Stimulated activated CD8-positive, alpha-beta memory T cell treated with anti-CD3 and anti-CD28 coated beads, Interleukin-12 subunit alpha, Interleukin-12 subunit beta, amount 100 ng/mL, for 4 hours (primary cell): Measurements from ENCODE around the gene LRCH3.
A peak's percentile ranks its signal among the peaks of the same experiment; 100 is the strongest.
"Not testable (repeated sequence)": the region's sequence is repeated elsewhere in the genome, so short reads cannot be mapped to it uniquely, and the experiment has no call there.

Source experiments
- DNase-seq: peaks from one replicate; pipeline ENCODE4 v3.0.0-alpha.2; 2020; ENCODE audit warnings: low read depth

LRCH3 gene

DNA sequence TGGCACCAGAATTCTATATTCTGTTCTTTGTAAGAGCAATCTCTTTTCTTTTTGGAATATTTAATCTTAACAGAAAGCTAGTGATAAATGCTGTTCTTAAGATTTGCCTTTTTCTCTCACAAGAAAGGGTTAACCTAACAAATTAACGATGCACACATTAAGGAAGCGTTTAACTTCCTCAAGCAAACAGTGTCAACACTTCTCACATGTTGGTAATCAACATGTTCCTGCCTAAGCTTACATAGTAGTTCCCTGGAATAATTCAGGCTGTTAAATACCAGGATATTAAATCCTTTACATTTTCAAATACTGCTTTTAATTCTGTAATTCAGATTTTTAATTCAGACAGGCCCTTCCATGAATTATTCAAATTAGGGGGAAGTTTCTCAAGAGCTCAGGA lies 91.5 kb downstream of the LRCH3 start:
- no peak for DNase-seq

DNA sequence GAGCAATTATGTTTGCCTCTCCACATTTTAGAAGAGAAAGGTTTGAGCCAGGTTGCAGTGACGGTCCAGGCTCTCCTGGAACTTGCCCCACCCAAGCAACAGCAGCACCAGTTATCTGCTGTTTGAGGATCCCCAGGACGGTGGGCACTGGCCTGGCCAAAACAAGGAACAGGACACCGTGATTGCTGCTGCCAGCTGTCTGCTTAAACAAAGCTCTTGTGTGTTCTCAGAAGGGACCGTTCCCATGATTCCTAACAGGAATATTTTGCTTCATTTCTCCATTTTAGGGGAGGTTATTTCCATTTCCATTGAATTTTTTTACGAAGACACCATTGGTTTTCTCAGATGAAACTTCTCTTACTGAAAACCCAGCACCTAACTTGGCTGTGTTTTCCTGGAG lies 92.5 kb downstream of the LRCH3 start:
- DNase-seq: no peak

DNA sequence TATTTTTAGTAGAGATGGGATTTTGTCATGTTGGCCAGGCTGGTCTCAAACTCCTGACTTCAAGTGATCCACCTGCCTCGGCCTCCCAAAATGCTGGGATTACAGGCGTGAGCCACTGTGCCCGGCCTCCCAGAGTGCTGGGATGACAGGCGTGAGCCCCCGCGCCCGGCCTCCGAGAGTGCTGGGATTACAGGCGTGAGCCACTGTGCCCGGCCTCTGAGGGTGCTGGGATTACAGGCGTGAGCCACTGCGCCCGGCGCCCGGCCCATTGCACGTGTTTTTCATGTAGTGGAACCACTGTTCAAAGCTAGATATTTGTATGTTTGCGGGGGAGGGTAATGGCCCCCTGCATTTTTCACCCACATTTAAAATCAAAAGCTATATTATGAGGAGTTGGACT lies 93.3 kb downstream of the LRCH3 start:
- not testable (repeated sequence) for DNase-seq

DNA sequence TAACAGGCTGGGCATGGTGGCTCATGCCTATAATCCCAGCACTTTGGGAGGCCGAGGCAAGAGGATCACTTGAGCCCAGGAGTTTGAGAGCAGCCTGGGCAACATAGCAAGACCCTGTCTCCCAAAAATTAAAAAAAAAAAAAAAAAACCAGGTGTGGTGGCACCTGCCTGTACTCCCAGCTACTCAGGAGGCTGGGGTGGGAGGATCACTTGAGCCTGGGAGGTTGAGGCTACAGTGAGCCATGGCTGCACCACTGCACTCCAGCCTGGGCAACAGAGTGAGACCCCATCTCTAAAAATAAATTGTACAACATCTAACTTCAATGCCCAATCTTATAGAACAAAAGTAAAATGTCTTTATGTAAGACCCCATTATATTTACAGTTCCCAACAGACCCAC lies 95.0 kb downstream of the LRCH3 start:
- DNase-seq: not testable (repeated sequence)

DNA sequence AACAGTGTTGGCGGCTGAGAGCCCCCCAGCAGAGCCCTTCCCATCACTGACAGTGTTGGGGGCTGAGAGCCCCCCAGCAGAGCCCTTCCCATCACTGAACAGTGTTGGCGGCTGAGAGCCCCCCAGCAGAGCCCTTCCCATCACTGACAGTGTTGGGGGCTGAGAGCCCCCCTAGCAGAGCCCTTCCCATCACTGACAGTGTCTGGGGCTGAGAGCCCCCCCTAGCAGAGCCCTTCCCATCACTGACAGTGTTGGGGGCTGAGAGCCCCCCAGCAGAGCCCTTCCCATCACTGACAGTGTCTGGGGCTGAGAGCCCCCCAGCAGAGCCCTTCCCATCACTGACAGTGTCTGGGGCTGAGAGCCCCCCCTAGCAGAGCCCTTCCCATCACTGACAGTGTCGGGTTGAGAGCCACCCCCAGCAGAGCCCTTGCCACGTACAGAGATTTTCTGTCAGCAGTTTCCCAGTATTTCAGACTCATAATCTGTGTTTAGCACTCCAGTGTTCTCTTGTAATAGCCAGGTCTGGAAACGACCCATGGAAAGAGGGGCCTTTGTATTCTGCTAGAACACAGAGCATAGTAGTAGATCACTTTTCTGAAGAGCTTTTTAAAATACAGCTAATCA lies 96.5 kb downstream of the LRCH3 start:
- DNase-seq: not testable (repeated sequence)

DNA sequence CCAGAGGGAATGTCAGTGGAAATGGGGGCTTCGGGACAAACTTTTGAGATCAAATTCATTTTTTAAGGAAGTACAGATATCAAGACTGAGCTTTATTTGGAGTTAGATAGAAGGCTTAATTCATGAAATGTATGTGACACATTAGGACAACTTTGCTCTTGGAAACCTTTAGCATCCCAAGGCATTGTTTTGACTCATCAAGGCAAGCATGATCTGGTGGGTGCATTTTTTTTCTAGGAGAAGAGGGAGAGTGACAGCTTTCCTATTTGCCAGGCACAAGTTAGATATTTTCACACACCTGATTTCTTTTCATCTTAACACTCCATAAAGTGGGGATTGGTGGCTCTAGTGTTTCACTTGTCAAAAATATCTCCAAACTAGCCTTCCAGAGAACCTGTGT lies 97.5 kb downstream of the LRCH3 start:
- DNase-seq: no peak

DNA sequence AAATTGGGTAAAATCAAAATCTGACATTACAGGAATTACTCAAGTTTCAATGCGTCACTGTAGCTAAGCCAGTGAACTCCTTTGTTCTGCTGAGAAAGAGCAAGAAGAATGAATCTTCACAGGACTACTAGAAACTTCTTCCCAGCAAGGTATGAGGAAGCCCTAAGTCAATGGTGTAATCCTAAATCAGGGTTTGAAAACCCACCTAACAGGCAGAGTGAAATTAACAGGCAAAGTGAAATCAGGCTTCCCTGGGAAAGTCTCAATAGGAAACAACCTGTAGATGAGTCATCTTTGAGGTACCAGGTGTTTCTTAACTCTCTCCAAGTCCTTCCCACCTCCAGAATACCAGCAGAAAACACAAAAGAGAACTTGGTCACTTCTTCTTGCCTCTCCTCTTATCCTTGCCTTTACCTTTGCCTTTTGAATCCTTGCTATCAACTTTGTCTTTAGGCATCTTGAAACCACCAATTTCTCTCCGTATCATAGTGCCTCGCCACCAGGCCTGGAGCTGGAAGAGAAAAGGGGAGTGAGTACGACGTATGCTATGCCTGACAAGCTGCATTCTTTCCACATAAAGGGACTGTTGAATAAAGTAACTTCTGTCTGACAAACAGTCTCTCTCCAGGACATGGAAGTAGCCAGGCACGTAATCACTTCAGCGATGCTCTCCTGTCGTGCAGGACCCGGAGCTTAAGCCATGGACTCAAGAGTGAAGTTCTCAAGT lies 98.3 kb downstream of the LRCH3 start:
- DNase-seq: no peak

DNA sequence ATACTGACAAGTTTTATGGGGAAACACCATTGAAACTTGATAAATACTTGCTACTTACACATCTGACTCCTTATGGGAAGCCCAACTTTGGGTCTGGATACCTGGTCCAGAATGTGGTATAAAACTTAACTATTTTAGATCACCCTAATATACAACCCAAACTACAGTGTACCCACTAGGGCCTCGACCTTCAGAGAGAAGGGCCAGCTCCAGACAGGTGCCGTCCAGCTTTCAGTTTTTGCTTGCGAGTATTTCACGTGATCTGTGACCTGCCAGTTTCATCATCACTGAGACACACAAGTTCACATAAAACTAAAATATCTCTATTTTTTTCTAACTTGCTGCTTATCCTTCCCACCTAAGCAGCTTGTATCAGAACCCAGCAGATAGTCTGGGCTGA lies 99.6 kb downstream of the LRCH3 start:
- DNase-seq: no peak

DNA sequence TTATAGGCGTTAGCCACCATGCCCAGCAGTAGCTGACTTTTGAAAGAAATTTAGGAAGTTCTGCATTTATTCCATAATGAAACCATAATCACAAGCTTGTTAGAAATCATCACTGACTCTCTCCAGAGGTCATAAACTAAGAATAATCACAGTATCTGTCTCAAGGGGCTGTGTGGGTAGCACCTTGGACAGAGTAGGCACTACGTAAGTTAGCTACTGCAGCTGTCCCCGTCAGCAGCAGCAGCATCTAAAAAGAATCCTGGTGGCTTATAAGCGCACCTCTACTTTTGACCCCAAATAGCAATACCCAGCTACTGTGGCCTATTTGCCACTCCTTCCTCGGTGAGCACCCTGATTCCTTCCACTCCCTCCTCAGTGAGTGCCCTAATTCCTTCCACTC lies 101.1 kb downstream of the LRCH3 start:
- no peak for DNase-seq

DNA sequence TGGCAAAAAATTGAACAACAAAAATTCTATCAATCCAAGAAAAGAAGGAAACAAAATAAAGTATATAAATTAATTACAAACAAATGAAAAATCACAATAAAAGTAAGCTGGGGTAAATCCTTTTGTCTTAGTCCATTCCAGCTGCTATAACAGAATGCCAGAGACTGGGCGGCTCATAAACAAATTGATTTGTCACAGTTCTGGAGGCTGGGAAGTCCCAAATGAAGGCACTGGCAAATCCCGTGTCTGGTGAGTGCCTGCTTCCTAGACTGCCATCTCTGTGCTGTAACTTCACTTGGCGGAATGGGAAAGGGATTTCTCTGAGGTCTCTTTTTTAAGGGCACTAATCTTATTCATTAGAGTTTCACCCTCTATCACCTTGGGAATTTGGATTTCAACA lies 105.4 kb downstream of the LRCH3 start:
- DNase-seq: no peak

DNA sequence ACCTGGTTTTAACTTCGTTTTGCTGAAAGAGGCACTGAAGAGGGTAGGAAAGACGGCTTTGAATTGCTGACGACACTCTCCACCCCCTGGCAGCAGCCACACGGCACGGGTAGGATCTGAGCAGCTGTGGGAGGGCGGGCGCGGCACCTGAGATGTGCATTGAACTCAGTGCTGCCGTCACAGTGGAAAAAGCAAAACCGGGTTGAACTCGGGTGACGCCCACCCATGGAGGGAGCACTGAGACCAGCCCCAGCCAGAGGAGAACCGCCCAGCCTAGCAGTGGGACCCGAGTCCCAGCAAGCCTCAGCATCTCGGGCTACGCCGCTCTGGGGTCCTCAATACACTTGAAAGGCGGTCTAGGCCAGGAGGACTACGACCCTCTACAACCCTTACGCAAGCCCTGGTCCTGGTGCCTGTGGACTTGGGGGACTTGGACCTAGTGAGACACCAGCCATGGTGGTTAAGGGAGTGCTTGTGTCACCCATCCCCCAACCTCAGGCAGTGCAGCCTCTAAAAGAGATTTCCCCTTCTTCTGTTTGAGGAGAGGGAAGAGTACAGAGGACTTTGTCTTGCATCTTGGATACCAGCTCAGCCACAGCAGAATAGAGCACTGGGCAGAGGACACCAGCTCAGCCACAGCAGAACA lies 108.9 kb downstream of the LRCH3 start:
- DNase-seq: no peak

DNA sequence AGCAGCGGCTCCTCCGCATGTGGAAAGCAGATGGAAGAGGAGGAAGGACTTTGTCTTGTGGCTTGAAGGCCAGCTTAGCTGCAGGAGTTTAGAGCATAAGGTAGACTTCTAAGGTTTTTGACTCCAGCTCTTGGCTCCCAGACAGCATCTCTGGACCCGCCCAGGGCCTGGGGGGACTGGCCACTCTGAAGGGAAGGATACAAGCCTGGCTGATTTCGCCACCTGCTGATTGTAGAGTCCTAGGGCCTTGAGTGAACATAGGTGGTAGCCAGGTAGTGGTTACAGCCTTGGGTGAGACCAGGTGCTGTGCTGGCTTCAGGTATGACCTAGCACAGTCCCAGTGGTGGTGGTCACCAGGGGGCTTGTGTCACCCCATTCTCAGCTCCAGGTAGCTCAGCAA lies 110.6 kb downstream of the LRCH3 start:
- DNase-seq: no peak

DNA sequence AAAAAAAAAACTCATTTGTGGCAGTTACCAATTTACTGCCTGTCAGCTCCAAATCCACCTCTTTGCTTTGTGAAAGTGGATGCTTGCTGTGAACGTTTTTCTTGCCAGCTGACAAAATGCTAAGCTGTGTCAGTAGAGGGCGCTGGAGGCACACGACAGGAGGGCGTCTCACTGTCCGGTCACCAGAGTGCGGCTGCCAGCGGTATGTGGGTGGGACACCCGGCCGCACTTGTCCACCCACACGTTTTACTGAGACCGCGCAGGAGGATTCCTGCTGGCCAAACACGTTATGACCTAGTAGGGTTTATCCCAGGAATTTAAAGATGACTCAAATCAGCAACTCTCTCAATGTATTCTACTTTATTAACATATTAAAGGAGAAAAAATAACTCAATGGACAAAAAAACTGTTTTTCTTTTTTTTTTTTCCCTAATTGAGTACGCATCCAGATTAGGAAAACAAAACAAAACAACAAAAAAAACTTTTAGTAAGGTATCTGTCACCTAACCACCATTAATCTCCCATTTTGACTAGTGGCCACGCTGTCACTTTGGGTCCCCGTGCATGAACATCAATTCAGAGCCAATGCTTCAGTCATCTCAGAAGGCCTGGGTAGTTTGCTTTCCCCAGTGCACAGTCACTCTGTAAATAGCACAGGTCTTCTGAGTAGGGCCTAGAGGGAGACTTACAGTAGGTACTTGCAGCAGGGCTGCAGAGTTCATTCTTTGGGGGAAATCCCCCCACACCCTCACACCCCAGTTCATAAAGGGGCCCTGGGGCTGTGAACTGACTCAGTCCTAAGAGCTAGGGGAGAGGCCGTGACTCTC lies 115.2 kb downstream of the LRCH3 start:
- peak; percentile 43 for DNase-seq

DNA sequence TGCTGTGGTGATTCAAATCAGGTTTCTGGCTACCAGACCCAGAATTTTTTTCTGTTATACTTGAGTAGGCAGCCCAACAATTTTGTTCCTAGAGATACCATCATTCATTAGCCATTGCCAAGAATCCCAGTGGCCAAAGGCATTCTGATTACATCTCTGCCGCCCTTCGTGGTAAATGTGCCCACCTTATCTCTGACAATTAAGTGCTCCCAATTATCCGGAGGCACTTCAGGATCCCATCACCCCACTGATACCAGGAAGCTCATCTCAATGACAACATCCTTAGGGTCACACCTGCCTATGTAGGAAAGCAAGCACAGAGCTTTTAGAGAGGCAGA lies 115.8 kb downstream of the LRCH3 start:
- no peak for DNase-seq

DNA sequence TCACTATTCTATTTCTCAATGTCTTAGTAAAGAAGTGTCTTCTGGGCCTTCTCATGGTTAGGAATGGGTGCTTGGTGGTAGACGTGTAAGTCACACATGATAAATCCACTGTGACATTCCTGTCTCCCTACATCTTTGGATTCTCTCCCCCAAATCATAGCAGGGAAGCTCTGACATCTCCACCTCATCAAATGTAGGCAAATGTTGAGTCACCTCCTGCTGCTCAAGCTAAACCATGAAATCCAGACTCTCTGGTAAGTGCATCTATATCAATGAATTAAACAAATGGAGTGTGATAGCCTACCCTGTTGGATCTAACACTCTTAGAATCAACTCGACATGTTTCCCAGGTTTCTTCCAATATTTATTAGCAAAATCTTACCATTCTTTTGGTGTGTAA lies 116.1 kb downstream of the LRCH3 start:
- DNase-seq: no peak

DNA sequence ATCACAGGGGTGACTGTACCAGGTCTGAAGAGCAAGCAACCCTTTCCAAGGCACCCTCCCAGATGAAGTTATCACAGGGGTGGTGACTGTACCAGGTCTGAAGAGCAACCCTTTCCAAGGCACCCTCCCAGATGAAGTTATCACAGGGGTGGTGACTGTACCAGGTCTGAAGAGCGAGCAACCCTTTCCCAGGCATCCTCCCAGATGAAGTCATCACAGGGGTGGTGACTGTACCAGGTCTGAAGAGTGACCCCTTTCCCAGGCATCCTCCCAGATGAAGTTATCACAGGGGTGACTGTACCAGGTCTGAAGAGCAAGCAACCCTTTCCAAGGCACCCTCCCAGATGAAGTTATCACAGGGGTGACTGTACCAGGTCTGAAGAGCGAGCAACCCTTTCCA lies 117.5 kb downstream of the LRCH3 start:
- not testable (repeated sequence) for DNase-seq

DNA sequence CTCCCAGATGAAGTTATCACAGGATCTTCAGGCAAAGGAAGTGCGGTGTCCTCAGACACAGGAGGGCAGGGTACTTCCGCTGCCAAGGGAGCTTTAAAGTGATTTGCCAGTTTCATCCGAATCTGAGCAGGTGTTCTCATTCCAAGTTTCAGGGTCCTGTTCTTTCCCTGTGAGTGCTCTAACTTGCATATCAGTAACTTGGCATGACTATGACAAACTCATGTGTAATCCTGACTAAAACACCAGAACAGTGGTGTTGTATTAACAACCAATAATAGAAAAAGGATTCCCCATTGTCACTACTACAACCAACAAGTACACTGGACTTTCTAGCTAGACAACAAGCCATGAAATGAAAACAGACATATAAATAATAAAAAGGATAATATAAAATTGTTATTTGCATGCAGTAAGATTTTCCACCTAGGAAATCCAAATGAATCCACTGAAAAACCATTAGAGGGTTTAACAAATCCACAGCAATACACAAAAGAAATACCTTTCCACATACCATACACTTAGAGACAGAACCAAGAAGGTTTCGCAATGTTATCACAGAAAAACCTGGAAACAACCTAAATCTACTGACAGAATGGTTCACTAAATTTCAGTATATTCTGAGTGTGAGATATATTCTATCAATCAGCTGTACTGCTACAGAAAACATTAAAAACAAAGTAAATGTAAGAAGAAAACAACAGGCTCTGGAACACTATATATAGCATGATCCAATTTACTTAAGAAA lies 118.1 kb downstream of the LRCH3 start:
- no peak for DNase-seq

DNA sequence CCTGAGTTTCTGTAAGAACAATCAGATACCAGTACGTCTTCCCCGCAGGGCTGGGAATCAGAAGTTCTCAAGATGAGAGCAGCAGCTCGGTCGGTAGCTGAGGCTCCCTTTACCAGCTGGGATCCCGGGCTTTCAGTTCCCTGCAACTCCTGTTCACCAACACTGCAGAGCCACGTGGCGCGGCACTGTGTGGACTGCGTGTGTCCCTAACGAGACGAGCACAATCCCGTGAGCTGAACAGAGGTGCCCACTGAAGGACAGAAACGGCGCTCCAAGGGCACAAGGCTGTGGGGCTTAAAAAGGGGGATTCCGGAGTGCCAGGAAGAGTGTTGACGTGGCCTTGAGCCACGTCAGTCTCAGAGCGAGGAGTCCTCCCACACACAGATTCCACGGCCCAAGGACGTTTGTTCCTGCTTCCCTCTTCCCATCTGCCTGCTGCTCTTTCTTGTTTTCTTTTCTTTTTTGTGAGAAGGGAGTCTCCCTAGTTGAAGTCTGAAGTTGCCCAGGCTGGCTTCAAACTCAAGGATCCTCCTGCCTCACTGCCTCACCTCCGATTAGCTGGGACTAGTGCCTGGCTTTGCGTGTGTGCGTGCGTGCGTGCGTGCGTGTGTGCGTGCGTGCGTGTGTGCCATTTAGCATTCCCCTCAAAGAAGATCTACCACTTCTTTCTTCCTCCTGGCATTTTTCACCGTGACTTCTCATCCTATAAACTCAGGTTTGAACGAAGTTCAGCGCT lies 121.9 kb downstream of the LRCH3 start:
- no peak for DNase-seq

DNA sequence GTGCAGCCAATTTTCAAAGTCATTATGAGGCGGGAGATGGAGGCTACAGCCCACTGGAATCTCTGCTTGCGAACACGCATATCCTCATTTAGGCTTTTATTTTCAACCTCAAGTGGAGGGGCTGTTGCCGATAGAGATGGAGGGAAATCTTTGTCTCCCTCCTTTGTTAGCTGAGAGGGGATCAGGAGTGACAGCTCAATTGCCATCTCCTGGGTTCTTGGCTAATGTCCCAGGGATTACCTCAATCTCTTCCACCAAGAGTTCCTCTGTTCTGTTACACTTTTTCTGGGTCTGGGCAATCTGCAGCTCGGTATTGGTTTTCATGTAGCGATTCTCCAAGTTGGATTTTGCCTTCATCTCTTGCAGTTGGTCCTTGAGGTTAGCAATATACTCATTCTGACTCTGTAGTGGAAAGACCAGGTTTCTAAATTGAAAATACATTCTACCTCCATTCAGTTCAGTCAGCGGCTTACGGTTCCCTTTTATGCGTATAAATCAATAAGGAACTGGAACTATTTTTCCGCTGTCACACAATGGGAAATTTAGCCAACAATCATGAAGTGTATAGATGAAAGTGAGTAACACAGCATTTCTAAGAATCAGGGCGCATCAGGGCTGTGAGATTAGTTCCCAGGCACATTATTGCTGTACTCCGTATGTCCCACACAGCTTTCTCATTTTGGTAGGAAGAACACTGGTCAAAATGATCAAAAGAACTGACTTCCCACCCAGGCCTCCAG lies 122.8 kb downstream of the LRCH3 start:
- DNase-seq: no peak

DNA sequence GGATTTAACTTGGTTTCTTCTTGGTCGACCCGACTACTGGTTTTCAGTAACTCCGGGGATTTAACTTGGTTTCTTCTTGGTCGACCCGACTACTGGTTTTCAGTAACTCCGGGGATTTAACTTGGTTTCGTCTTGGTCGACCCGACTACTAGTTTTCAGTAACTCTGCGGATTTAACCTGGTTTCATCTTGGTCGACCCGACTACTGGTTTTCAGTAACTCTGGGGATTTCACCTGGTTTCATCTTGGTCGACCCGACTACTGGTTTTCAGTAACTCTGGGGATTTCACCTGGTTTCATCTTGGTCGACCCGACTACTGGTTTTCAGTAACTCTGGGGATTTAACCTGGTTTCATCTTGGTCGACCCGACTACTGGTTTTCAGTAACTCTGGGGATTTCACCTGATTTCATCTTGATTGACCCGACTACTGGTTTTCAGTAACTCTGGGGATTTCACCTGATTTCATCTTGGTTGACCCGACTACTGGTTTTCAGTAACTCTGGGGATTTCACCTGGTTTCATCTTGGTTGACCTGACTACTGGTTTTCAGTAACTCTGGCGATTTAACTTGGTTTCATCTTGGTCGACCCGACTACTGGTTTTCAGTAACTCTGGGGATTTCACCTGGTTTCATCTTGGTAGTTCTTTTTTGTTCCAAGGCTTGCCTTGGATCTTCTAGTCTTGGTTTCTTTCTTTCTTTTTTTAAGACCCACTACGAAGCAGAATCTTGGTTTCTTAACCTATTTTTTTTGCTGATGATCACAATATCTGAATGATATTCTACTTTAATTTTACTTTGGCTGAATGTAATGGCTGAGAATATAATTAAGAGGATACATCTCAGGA lies 130.6 kb downstream of the LRCH3 start:
- not testable (repeated sequence) for DNase-seq
